Ishikawa (cell line): Measurements from ENCODE around the gene JPH2.

ENCODE experiments used
- EP300 ChIP-seq: IDR thresholded peaks from 2 replicates; pipeline ENCODE4 v1.6.1; 2012; ENCODE audit warnings: borderline replicate concordance
- FOXM1 ChIP-seq: IDR thresholded peaks from 2 replicates; pipeline ENCODE4 v1.6.1; 2012; ENCODE audit warnings: low read depth, borderline replicate concordance
- RAD21 ChIP-seq: IDR thresholded peaks from 2 replicates; pipeline ENCODE4 v1.6.1; 2012; ENCODE audit warnings: low read depth
- TCF12 ChIP-seq: IDR thresholded peaks from 2 replicates; pipeline ENCODE4 v1.6.1; 2012; ENCODE audit warnings: low read depth
- TF ChIP-seq, protein P1 (sequence below): IDR thresholded peaks from 2 replicates; pipeline ENCODE4 v1.6.1; 2012; ENCODE audit warnings: low read depth, mild to moderate bottlenecking
- TF ChIP-seq, protein P2 (sequence below): IDR thresholded peaks from 2 replicates; pipeline ENCODE4 v1.6.1; 2012
- TF ChIP-seq, protein P3 (sequence below): IDR thresholded peaks from 2 replicates; pipeline ENCODE4 v1.6.1; 2012

DNA sequence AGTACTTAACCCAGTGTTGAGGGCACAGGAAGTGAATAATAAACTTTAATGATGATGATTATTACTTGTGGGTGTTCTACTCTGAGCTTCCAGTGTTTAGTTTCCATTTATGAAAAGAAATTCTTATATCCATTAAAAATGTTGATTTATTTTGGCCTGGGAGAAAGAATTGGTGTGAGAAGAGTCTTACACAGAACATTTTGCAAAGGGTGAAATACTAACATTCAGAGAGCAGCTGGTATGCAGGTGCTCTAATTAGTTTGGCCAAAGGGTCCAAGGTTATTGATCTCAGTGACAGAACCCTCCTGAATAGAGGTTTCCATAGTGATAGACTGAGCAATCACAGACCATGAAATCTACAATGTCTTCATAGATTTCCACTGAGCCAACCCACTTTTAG lies 19.1 kb upstream of the JPH2 start:
- TF ChIP-seq, protein P1, sequence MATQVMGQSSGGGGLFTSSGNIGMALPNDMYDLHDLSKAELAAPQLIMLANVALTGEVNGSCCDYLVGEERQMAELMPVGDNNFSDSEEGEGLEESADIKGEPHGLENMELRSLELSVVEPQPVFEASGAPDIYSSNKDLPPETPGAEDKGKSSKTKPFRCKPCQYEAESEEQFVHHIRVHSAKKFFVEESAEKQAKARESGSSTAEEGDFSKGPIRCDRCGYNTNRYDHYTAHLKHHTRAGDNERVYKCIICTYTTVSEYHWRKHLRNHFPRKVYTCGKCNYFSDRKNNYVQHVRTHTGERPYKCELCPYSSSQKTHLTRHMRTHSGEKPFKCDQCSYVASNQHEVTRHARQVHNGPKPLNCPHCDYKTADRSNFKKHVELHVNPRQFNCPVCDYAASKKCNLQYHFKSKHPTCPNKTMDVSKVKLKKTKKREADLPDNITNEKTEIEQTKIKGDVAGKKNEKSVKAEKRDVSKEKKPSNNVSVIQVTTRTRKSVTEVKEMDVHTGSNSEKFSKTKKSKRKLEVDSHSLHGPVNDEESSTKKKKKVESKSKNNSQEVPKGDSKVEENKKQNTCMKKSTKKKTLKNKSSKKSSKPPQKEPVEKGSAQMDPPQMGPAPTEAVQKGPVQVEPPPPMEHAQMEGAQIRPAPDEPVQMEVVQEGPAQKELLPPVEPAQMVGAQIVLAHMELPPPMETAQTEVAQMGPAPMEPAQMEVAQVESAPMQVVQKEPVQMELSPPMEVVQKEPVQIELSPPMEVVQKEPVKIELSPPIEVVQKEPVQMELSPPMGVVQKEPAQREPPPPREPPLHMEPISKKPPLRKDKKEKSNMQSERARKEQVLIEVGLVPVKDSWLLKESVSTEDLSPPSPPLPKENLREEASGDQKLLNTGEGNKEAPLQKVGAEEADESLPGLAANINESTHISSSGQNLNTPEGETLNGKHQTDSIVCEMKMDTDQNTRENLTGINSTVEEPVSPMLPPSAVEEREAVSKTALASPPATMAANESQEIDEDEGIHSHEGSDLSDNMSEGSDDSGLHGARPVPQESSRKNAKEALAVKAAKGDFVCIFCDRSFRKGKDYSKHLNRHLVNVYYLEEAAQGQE, result no peak
- TF ChIP-seq FOXM1, result no peak
- TF ChIP-seq, protein P2, sequence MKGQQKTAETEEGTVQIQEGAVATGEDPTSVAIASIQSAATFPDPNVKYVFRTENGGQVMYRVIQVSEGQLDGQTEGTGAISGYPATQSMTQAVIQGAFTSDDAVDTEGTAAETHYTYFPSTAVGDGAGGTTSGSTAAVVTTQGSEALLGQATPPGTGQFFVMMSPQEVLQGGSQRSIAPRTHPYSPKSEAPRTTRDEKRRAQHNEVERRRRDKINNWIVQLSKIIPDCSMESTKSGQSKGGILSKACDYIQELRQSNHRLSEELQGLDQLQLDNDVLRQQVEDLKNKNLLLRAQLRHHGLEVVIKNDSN, result no peak
- no peak for TF ChIP-seq RAD21
- TF ChIP-seq, protein P3, sequence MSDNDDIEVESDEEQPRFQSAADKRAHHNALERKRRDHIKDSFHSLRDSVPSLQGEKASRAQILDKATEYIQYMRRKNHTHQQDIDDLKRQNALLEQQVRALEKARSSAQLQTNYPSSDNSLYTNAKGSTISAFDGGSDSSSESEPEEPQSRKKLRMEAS, result no peak
- no peak for TF ChIP-seq EP300
- no peak for TF ChIP-seq TCF12
